Left cardiac atrium (tissue), 4 donors: Measurements from ENCODE around the gene SLC5A4. TPM values are rescaled to one million over a fixed set of nuclear protein-coding genes. Genes with fewer than 3 reads are reported as not detected.
"Not testable (repeated sequence)": the region's sequence is repeated elsewhere in the genome, so short reads cannot be mapped to it uniquely, and the experiment has no call there.

Experiments
- ATAC-seq, 2 donors: fragments of 200-7000 bp; cut with Tn5 transposase; one replicate each; pipeline ENCODE4 v1.9.1; 2020; ENCODE audit warnings: mild to moderate bottlenecking in 2 of 2, moderate library complexity in 2 of 2
- DNase-seq: peaks from one replicate; pipeline ENCODE4 v3.0.0-alpha.2; 2020
- intact Hi-C, 2 donors: fragments of 100-400 bp; cut with DNase I; formaldehyde crosslinking; loops; one replicate each; pipeline versions ENCODE4 v1.14.1 to v1.15.1; 2022 to 2023
- total RNA-seq, 2 donors: library from RNA; stranded (reverse); fragmentation: NEBNext Ultra II Directional; extraction: Animal tissue kit (Norgen Biotek cat#: 25700); gene quantifications; one replicate each; pipeline ENCODE4 v1.2.1, GENCODE V29; 2021
- donor health status: DM: no; HTN: yes; CAD: no.
- donor health status: DM: no; HTN: yes; CAD: no; lungs with severe emphysema.
- donor health status: DM: yes; HTN: yes; CAD: no.
- donor health status: Dilated cardiomyopathy.

The SLC5A4 gene
- total RNA-seq, 2 donors from 2014 or later = 0.31 TPM; not detected in 1

DNA sequence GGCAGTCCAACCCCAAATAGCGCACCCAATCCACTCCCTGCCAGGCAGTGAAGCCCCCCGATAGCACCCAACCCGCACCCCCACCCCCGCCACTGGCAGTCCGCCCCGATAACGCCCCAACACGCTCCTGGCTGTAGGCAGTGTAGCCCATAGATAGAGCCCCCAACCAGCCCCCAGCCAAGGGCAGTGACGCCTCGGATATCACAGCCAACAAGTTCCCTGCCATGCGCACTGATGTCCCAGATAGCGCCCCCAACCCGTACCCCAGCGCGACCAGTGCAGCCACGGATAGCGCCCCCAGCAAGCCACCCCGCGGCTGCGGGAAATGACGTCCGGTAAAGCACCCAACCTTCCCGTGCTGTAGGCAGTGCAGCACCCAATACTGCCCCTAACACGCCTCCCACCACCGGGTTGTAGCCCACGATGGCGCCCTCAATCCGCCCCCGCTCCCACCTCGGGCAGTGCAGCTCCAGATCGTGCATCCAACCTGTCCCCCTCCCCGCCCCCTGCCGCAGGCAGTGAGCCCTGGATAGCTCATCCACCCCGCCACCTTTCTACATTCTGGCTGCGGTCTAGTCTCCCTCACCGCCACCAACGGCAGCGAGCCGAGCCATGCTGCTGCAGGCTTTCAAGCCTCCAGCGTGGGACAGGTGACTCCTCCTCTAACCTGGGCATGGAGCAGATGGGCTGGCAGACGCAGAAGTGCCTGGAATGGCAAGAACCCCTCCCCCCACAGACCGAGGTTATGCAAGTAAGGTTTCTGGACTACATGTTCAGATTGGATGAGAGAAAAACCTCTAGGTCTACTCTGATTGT, 50.9 kb downstream of the SLC5A4 start:
- intact Hi-C loops = loop anchor here in 1 of 2 donors (5.0 to 10.0 kb wide), 2 partner anchors 229 to 268 kb away; partner anchors contain the start of gene FBXO7
- peak in 1 of 2 donors; percentile 25 for ATAC-seq
- DNase-seq = no peak

DNA sequence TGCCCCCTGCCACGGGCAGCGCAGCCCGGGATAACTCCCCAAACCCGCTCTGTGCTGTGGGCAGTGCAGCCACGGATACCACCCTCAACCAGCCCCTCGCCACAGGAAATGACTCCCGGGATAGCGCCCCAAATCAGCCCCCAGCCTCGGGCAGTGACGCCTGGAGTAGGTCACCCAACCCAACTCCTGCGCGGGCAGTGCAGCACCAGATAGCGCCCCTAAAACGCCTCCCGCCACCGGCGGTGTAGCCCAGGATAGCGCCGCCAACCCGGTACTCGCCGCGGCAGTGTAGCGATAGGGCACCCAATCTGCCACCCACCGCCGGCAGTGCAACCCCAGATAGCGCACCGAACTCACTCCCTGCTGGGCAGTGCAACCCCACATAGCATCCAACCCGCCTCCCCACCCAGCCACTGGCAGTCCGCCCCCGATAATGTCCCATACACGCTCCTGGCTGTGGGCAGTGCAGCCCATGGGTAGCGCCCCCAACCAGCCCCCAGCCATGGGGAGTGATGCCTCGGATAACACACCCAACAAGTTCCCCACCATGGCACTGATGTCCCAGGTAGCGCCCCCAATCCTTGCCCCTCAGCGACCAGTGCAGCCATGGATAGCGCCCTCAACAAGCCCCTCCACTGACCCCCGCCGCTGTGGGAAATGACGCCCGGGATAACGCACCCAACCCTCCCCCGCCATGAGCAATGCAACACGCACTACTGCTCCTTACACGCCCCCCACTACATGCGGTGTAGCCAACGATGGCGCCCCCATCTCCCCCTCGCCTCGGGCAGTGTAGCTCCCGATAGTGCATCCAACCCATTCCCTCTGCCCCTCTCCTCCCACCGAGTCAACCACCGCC, 51.7 kb downstream of the SLC5A4 start:
- intact Hi-C loops = loop anchor here in 1 of 2 donors (5.0 to 10.0 kb wide), 2 partner anchors 229 to 269 kb away; partner anchors contain the start of gene FBXO7
- DNase-seq (no peak), ATAC-seq (peak; percentile 7 to 10)

DNA sequence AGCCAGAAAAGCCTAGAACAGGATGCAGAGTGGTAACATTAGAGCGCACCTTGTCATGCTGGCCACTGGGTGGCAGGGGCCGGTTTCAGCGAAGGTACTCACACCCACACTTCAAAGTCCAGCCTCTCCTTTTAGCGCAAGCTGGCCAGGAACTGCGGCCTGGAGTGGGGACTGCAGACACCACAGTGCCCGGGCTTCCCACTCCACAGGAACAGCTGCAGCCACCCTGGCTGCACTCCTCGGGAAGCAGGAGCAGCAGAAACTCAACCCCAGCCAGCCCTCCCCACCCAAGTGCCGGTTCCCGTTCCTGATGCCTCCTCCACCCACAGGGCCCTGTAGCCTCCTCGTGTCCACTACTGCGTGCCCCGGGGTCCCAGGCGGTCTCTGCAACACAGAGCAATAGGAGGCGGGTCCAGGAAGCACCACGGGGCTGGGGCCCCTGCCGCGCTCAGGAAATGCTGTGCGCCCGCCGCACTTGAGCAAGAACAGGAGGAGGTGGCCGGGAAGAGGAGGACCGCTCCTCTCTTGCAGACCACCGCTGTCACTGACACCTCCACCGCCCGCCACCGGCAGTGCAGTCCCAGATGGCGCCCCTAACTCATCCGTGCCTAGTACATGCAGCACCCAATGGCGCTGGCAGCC, 52.5 kb downstream of the SLC5A4 start:
- DNase-seq (no peak), ATAC-seq (peak; percentile 45 to 48)
- intact Hi-C loops = loop anchor here in 1 of 2 donors (5.0 to 10.0 kb wide), 2 partner anchors 228 to 270 kb away; partner anchors contain the start of gene FBXO7

DNA sequence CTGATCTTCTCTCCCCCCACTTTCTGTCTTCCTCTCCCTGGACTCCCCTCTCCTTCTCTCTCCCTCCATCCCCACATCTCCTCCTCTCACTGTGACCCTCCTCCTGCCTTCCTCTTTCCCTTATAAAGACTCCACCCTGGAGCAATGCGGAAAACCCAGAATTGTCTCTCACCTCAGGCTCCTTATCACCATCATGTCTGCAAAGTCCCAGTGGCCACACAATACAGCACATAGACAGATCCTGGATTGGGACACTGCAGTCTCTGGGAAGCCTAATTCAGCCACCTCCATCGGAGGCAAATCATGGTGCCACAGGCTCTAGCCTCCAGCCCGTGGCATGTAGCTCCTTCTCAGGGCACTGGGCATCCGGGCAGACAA, 53.0 kb downstream of the SLC5A4 start:
- no peak for DNase-seq
- intact Hi-C loops = loop anchor here in 1 of 2 donors (5.0 to 10.0 kb wide), 2 partner anchors 227 to 270 kb away; partner anchors contain the start of gene FBXO7
- ATAC-seq = no peak

DNA sequence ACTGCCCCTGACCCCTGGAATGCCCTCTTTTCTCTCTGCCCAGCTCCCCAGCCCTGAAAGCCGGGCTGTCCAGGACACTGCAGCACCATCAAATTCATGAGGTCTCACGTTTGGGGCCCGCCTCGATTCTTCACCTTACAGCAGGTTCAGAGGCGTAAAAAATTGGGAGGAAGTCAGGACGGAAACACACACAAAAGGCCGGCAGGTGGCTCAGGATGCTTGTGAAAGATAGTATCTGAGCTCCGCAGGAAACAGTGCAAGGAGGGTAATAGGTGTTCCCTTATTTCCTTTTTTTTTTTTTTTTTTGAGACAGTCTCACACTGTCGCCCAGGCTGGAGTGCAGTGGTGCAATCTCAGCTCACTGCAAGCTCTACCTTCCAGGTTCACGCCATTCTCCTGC, 54.4 kb downstream of the SLC5A4 start:
- ATAC-seq = no peak
- intact Hi-C loops = loop anchor here in 1 of 2 donors (5.0 to 10.0 kb wide), 2 partner anchors 226 to 272 kb away; partner anchors contain the start of gene FBXO7
- DNase-seq = no peak

DNA sequence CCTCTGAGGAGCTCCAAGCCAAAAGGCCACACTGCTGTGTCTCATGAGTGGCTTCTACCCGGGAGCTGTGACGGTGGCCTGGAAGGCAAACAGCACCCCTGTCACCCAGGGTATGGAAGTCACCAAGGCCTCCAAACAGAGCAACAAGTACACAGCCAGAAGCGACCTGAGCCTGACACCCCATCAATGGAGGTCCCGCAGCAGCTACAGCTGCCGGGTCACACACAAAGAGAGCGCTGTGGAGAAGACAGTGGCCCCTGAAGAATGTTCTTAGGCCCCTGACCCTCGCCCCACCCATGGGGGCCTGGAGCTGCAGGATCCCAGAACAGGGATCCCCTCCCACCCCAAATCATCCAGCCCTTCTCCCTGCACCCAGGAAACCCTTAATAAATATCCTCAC, 55.2 kb downstream of the SLC5A4 start:
- DNase-seq (no peak), ATAC-seq (no peak)
- intact Hi-C loops = loop anchor here in 1 of 2 donors (5.0 to 10.0 kb wide), 2 partner anchors 225 to 272 kb away; partner anchors contain the start of gene FBXO7

DNA sequence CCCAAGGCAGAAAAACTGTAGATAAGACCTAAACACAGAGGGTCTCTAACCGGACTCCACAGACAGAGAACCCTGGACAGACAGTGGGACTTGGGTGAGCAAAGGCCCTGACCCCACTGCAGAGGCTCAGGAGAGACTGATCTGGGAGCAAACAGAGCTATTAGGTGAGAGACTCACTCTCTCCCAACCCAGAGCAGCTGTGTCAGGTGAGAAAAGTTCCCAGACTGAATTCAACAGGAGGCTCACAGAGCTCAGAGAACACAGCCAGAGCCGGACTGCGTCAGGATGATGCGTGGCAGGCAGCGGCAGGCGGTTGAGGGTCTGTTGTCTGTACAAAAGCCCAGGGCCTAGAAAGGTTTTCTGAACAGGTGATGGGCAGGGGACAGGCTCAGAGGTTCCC, 55.8 kb downstream of the SLC5A4 start:
- DNase-seq = no peak
- no peak for ATAC-seq
- intact Hi-C loops = no loop called here

DNA sequence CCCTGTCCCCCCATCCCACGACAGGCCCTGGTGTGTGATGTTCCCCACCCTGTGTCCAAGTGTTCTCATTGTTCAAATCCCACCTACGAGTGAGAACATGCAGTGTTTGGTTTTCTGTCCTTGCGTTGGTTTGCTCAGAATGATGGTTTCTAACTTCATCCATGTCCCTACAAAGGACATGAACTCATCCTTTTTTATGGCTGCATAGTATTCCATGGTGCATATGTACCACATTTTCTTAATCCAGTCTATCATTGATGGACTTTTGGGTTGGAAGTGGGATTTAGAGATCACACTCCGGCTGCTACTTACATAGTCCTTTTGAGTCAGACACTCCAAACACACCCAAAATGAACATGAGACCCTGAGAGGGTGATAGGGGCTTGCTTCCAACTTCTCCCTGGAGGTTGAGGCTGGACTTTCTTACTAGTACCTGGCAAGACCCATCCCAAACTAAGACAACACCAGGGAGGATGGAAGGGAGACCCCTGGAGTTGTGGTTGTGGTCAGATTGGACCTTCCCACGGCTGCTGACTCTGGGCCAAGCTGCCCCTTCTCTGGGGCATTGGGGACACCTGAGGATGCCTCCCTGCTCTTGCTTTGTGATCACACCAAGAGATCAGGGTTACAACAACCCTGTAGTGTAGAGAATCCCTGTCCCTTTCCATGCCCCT, 57.5 kb downstream of the SLC5A4 start:
- DNase-seq, ATAC-seq, intact Hi-C loops: not testable (repeated sequence)

DNA sequence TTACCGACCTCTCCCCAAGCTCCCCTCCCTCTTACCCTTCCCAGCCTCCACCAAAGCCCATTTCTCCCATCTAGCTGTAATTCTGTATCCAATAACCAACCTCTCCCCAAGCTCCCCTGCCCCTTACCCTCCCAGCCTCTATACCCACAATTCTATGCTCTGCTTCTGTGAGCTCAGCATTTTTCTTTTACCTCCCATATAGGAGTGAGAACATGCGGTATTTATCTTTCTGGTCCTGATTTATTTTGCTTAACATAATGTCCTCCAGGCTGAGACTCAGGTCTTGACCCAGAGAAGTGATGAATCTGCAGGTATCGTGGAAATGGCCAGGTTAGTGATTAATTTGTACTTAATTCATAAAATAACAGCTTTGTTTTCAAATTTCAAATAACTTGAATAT, 59.2 kb downstream of the SLC5A4 start:
- DNase-seq, ATAC-seq, intact Hi-C loops: not testable (repeated sequence)

DNA sequence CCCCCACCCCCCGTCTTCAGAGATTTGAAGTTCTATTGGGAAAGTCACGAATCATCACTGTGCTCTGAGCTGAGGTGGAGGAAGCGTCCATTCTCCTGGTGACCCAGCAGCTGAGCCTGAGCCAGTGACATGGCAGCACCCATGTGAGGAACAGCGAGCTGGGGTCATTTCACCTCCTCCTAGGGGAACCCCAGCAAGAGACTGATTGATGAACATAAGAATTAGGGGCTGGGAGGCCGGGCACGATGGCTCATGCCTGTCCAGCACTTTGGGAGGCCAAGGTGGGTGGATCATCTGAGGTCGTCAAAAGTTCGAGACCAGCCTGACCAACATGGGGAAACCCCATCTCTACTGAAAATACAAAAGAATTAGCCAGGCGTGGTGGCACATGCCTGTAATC, 61.8 kb downstream of the SLC5A4 start:
- DNase-seq, ATAC-seq, intact Hi-C loops: not testable (repeated sequence)

DNA sequence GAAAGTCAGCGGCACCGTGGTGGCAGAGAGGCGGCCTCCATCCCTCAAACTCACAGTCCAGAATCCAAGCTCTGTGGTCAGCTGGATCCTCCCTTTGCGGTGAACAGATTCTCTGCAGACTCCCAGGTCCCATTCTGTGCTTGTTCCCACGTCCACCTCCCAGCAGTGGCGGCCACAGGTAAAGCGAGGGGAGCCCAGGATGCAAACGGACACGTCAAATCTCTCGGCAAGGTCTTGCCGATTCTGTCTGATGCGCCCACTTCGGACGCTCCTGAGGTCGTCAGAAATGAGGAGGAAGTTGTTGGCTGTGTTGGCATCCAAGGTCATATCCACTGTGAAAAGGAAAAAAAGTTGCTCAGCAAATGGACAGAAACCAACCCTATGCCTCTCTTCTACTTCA, 64.1 kb downstream of the SLC5A4 start:
- intact Hi-C loops, DNase-seq, ATAC-seq: not testable (repeated sequence)

DNA sequence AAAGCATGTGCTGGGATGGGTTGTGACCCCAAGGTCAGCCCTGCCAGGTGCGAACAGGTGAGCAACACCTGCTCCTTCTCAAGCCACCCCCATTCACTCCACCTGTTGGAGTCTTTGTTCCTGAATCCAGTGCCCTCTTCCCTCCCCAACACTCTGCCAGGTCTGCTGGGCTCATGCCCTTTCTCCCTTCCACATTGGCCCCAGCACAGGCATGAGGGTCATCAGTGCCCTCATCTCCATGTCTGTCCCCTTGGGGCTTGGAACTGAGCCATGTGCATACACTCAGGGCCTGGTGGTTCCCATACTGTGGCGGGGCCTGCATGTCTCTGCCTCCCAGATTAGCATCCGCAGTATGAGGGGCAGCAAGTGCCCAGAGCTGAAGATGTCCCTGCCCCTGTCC, 69.3 kb downstream of the SLC5A4 start:
- DNase-seq = no peak
- no peak for ATAC-seq
- intact Hi-C loops = no loop called here

DNA sequence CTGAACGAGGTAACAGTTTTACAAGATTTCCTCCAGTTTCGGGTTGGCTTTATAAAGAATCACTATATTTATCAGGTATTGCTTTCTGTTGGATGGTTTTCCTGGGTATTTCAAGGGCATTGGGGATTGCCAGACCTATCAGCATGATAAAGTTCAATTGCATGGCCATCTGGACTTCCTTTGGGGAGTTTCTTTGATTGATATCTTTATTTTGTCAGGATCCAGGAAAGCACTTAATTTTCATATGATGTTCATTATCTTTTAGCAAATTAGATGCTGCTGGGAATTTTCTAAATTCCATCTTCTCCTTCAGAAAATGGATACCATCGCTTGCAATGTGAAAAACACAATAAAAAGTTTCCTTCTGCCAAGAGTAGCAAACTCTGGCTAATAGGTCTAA, 71.5 kb downstream of the SLC5A4 start:
- intact Hi-C loops = no loop called here
- no peak for DNase-seq
- ATAC-seq = no peak

DNA sequence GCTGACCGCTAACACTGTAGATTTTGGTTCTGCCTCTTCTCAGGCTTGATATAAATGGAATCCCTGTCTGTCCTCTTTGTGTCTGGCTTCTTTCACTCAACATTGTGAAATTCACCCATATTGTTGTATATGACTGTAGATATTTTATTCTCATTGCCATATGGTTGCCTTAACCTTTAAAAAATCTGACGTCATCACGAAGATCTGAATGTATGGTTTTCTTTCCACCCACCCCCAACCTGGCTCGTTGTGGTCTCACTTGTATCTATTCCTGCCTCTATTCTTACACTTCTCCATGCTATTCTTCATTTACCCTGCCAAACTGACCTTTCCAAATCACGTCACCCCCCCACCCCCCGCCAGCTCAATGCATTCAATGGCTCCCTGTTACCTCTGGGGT, 74.1 kb downstream of the SLC5A4 start:
- intact Hi-C loops = no loop called here

DNA sequence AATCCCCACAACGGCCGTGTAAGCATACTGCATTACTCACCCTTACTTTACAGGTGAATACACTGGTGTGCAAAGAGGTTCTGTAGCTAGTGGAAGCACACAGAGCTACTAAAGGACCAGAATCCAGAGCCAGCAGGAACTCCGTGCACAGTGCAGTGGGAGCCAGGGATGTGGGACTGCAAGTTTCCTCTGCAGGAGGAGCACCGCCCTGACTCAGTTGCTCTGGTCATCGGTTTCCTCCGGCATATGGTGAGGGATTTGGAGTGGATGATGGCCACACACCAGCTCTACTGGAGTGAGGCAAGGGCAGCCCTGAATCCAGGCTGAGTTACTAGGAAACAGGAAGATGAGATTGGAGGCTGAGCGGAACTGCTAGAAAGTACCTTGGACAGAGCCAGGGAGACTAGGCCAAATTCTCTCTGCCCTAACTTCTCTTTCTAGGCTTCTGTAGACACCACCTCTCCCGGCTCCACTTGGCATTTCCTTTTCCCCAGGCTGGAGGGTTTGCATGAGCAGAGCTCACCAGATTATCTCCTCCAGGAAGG, 77.9 kb downstream of the SLC5A4 start:
- intact Hi-C loops = no loop called here
- DNase-seq (no peak), ATAC-seq (no peak)

More for the DNA sequence above, 74.1 kb downstream of the SLC5A4 start:
- no peak for ATAC-seq
- DNase-seq = no peak

DNA sequence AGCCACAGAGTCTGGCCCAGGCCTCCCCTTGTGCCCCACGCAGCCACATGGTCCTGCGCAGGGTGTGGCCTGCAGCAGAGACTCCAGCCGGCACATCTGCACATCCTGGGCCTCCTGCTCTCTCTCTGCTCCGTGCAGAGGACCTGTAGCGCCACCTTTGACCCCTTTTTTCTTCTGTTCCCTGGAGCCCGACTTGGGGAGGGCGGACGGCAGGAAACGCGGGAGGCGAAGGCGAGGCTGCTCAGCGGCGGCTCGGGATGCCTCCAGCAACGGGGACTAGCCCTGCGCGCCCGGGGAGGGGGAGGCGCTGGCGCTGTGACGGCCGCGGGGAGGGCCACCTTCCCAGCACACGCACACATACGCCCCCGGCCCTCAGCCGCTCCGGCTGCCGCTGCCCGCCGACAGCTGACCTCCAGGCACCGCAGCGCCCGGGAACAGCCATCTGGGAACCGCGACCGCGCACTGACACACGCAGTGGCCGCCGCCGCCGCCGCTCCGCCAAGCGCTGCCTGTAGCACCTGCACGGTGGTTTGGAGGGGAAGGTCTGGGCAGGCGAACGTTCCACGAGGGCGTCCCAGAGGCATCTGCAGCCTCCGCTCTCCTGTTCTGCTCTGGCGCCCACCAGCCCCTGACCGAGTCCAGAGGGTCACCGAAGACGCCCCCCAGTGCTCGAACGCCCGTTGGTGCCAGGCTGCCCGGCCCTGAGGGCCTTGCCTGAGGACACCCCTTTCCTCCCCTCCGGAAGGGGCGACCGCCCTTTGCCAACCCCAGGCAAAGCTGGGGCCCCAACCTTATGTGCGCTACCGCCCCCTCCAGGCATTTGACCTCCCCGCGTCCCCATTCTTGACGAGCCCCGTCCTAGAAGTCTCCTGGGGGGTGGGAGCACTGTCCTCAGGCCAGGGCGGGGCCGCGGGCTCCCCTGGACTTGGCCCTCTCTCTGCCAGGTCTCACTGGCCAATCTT, 79.2 kb downstream of the SLC5A4 start:
- intact Hi-C loops = no loop called here
- DNase-seq = no peak
- no peak for ATAC-seq

DNA sequence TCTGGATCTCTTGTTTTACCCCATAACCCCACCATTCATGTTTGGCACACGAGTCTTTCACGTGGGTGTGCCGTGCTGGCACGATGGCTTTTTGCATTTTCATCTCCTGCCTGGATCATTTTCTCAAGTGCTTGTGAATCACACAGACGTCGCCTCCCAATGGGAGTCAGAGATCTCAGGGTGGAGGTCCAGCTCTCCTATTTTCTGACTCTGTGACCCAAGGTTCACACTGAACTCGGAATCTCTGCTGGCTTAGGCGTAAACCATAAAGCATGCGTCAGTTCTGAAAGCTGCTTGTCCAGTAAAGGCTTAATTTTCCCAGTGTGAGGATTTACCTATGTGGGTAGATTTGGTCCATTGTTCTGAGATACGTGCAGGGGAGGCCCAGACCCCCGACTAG, 80.0 kb downstream of the SLC5A4 start:
- no peak for DNase-seq
- no peak for ATAC-seq
- intact Hi-C loops = no loop called here
